T-helper 9 cell (primary cell): ENCODE measurements around the gene KATNBL1.
"Not testable (repeated sequence)": the region's sequence is repeated elsewhere in the genome, so short reads cannot be mapped to it uniquely, and the experiment has no call there.

ENCODE experiments used
- DNase-seq: peaks from one replicate; pipeline ENCODE4 v3.0.0-alpha.2; 2020

The KATNBL1 gene

GRCh38 chr15:34193272-34193671 is 16.6 kb downstream of the KATNBL1 start:
- not testable (repeated sequence) for DNase-seq

GRCh38 chr15:34188711-34189110 is 21.2 kb downstream of the KATNBL1 start:
- DNase-seq = no peak

GRCh38 chr15:34185666-34186065 is 24.2 kb downstream of the KATNBL1 start:
- DNase-seq = no peak

DNA sequence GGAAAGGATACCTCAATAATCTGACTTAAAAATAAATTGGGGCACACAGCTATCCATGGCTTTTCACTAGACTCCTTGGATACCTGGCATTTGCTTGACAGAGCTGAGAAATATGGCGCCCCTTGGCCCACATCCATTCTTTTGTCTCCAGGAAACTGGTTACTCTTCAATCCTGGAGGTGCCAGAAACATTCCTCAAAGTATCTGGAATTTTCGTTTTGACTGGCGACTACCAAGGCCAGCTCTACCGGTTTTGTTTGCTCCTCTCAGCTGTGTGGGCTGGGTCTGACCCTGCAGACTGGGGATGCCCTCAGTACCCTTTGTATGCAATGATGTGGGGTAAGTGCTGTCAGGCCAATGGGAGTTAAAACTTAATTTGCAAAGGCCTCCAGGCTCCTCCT is 27.0 kb downstream of the KATNBL1 start:
- DNase-seq = no peak

DNA sequence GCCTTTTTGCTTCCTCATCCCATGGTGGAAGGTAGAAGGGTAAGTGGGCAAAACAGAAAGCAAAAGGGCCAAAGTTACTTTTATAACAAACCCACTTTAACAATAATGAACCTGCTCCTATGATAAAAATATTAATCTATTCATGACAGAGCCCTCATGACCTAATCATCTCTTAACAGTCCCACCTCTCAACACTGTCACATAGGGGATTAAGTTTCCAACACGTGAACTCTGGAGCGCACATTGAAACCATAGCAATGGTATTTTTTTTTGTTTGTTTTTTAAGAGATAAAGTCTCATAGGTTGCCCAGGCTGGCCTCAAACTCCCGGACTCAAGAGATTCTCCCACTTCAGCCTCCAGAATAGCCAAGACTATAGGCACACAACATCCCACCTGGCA is 30.7 kb downstream of the KATNBL1 start:
- no peak for DNase-seq

DNA sequence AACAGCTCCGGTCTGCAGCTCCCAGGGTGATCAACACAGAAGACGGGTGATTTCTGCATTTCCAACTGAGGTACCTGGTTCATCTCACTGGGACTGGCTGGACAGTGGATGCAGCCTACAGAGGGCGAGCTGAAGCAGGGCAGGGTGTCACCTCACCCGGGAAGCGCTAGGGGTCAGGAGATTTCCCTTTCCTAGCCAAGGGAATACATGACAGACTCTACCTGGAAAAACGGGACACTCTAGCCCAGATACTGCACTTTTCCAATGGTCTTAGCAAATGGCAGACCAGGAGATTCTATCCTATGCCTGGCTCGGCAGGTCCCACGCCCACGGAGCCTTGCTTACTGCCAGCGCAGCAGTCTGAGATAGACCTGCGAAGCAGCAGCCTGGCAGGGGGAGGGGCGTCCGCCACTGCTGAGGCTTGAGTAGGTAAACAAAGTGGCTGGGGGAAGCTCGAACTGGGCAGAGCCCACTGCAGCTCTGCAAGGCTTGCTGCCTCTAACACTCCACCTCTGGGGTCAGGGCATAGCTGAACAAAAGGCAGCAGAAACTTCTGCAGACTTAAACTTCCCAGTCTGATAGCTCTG is 43.8 kb downstream of the KATNBL1 start:
- not testable (repeated sequence) for DNase-seq

GRCh38 chr15:34161329-34161963 is 48.5 kb downstream of the KATNBL1 start:
- no peak for DNase-seq

DNA sequence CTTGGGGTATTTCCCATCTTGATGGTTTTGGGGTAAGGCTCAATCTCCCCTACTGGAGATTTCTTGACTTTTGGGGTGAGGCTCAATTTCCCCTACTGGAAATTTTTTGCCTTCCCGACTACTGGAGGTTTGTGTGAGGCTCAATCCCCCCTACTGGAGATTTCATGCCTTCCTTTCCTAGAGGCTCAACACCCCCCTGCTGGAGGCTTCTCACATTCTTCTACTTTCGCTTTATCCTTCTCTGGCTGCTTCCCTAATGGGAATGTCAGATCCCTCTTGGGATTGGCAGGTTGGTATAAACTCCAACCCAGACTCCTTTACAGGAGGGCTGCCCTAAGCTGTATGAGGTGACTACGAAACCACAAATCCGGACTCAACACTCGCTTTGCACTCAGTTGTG is 49.2 kb downstream of the KATNBL1 start:
- no peak for DNase-seq

DNA sequence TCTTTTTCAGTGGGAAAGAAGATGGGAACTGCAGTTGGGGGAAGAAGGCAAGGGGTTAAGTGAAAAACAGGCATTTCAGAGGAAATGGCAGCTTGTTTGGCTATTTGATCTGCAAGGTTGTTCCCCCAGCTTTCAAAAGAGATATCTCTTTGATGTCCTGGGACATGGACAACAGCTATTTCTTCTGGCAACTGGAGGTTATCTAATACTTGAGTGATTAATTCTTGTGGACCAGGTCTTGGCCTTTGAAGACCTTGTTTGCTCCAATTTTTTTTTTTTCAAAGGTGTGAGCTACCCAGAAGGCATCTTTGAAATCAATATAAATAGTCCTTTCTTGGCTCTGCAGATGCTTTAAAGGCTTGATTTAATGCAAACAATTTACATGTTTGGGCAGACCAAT is 51.5 kb downstream of the KATNBL1 start:
- DNase-seq = no peak

DNA sequence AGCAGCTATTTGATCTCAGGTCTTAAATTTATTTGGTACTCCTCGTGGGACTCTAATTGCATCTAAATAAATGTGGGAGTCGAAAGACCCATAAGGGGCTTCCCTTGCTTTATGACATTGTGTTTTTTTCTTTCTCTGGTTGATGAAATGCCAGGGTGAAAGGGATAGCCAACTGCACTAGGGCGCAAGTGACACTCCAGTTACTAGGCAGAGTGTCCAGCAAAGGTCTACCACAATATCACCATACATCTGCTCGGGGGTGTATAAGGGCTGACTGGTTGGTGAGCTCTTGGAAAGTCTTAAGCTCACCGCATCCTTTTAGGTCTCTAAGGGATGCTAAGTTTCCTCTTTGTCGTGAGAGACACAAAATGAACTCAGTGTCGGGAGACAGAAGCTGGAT is 54.0 kb downstream of the KATNBL1 start:
- DNase-seq = no peak

GRCh38 chr15:34154725-34155204 is 55.1 kb downstream of the KATNBL1 start:
- DNase-seq = no peak

- no peak for DNase-seq
These were observed 62.3 kb downstream of the KATNBL1 start for GRCh38 chr15:34147371-34148140.

GRCh38 chr15:34133511-34133910 is 76.4 kb downstream of the KATNBL1 start:
- DNase-seq = no peak

DNA sequence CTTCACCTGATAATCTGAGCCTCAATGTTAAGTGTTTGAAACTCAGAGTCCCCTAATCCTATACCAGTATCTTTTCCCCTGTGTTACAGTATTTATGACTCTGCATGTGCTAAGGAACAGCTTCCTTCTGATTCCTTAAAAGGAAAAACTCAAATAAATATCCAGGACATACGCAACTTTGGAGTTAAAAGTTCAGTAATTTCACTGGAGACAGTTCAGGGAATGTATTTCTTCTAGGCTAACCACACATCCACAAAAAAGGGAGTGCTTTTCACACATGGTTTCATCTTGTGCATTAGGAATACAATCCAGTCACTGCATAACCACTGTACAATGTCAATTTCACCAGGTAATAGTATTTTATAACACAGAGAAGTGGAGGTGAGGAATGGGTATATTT is 77.0 kb downstream of the KATNBL1 start:
- DNase-seq = no peak

GRCh38 chr15:34128898-34129297 is 81.0 kb downstream of the KATNBL1 start:
- DNase-seq = no peak

GRCh38 chr15:34126522-34126921 is 83.4 kb downstream of the KATNBL1 start:
- no peak for DNase-seq

DNA sequence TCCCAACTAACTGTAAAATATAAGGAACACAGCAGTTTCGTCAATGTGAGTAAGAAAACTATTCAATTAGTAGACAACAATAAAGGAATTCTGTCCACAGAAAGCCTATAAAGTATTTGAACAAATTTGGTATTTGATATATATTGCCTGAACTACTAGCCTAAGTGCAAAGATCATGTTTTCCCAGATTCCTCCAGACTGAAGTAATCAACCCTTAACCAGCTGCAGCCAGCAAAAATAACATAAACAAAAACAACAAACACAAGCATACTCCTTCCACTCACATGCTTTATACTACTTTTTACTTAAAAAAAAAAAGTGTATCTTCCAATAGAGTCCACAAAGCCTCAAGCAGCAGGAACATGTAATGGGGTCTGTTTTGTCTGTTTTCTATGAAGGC is 84.0 kb downstream of the KATNBL1 start:
- no peak for DNase-seq

DNA sequence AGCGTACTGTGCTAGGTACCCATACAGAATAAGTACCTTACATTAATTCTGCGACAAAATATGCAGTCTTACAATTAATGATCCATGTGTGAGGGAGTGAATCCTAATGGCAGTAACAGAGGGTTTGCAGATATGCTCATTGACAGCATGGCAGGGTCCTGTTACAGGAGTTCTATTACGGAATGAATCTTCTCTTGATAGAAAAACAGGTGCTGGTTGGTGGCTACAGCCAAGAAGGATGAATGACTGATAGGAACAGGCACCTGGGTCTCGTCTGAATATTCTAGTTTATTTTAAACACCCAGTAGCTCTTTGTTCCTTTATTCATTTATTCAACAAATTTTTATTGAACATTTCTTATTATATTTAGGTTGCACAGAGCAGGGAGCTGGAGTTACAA is 85.2 kb downstream of the KATNBL1 start:
- DNase-seq = no peak

DNA sequence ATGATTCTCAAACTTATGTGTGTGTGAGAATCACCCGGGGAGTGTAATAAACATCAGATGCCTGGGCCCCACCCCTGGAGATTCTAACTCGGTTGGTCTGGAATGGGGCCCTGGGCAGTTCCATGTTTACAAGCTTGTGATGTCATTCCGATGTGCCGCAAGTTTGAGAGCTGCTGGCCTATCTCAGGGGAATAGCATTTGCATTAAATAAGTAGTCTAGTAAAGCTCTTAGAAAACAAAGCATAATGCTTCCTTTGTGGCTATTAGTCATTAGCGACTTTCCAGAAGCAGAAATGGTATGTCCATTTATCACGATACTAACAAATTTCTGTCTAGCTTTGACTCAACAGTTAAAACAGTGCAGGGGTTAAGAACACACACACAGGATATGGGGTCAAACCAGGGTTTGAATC is 87.1 kb downstream of the KATNBL1 start:
- DNase-seq = no peak

GRCh38 chr15:34121786-34122185 is 88.1 kb downstream of the KATNBL1 start:
- not testable (repeated sequence) for DNase-seq

DNA sequence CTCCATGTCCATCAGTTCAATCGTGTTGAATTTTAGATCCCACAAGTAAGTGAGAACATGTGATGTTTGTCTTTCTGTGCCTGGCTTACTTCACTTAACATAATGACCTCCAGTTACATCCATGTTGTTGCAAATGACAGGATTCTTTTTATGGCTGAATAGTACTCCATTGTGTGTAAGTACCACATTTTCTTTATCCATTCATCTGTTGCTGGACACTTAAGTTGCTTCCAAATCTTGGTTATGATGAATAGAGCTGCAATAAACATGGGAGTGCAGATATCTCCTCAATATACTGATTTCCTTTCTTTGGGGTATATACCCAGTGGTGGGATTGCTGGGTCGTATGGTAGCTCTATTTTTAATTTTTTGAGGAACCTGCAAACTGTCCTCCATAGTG is 89.5 kb downstream of the KATNBL1 start:
- DNase-seq = not testable (repeated sequence)

- DNase-seq = no peak
These were observed 90.6 kb downstream of the KATNBL1 start for GRCh38 chr15:34119291-34119690.

DNA sequence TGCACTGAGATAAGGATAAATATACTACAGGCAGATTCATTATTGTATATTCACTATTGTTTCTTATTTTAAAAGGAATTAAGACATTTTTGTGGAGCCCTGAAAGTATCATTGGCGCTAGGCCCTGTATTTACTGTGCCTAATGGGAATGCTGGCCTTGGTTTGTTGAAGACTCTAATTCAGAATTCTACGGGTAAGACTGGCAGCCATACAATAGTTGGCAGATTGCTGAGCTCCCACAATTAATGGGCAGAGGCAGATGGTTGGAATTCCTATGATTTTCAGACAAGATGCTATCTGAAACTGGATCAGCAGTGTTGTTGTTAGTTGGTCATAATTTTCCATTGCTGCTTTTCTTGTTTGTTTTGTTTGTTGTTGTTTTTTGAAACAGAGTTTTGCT is 93.3 kb downstream of the KATNBL1 start:
- DNase-seq = no peak

DNA sequence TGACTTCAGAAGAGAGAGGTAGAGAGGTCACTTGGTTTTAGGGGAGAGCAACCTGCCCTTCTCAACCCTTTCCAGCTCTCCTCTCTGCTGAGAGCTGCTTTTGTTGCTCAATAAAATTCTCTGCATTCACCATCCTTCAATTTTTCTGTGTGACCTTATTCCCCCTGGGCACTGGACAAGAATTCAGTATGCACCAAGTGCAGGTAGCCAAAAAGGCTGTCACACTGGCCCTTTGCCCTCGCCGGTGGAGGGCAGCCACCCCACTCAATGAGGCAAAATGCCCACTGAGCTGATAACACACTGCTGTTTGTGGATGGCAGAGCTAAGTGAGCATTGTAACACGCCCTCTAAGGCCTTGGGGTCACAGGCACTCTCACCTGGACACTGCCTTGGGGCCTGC is 95.2 kb downstream of the KATNBL1 start:
- DNase-seq = no peak
